Superior temporal gyrus (tissue), 1 donor: ENCODE data around the gene PGLYRP4.

ENCODE experiments used
- DNase-seq: peaks from one replicate; pipeline ENCODE4 v3.0.0-alpha.2; 2016; ENCODE audit errors: extremely low spot score

PGLYRP4 gene

DNA sequence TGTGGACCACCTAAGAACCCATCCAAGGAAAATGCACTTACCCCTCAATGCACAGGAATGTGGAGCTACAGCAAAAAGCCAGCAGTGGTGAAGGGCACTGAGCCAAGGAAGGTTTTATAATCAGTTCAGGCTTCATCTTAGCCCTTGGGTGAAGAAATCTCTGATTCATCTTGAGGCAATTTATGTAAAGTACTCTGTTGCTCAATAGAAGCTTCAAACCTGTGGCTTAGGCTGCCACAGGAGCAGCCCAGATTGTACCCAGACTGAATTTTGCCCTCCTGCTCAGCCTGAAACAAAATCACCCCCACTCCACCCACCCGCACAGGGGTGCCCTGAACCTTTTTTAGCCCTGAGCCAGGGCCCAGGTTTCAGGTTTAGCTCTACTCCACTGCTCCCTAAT, 26.9 kb upstream of the PGLYRP4 start, which contains the start of gene S100A12:
S100A12 (minus strand) TSS at position 111 of the 400 bp plus-strand sequence. CDS start 1,029 bp downstream, outside the sequence.
- DNase-seq, result no peak

- DNase-seq, result no peak
These were observed 25.4 kb upstream of the PGLYRP4 start for GRCh38 chr1:153374071-153374470.

GRCh38 chr1:153372571-153372970, 23.9 kb upstream of the PGLYRP4 start:
- no peak for DNase-seq

- no peak for DNase-seq
These were observed 22.6 kb upstream of the PGLYRP4 start for GRCh38 chr1:153371231-153371630.

GRCh38 chr1:153370146-153370545, 21.5 kb upstream of the PGLYRP4 start:
- DNase-seq, result no peak

GRCh38 chr1:153368495-153368894, 19.9 kb upstream of the PGLYRP4 start:
- DNase-seq, result no peak

DNA sequence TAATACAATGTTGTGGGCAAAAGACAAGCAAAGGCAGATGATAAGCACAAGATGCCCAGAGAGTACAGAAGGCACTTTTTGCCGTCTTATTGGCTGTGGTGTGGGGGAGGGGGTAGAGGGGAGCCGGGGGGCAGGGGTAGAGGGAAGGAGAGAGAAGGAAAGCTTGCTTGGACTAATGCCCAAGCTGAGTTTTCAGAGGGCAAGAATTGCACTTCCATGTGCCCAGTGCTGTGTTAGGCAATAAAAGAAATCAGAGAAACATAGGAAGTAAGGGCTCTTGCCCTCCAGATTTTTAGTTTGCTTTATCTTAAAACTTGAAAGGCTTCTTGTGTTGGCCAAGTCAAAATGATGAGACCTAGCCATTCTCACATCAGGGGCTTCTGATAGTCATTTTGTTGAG, 18.4 kb upstream of the PGLYRP4 start:
- DNase-seq, result no peak

GRCh38 chr1:153366261-153366660, 17.6 kb upstream of the PGLYRP4 start:
- DNase-seq, result no peak

DNA sequence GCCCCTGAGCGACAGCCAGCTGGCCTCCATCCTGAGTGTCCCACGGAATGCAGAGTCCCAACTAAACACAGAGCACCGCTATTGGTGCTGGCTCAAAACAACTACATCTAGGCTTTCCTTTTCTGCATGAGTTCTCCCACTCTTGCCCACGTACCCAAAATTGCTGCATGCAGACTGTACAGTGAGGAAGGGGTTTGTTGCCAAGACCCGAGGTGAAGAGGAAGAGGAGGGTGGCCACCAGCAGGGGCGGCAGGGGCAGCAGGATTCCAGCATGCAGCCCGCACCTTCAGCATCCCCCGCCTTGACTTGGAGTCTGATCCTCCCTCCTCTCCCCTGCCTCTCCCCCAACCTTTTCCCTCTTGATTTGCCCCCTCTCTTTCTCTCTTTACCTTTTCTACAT, 17.1 kb upstream of the PGLYRP4 start:
- DNase-seq, result no peak

GRCh38 chr1:153364766-153365666, 16.4 kb upstream of the PGLYRP4 start:
- DNase-seq, result no peak

- no peak for DNase-seq
These were observed 15.5 kb upstream of the PGLYRP4 start for GRCh38 chr1:153364156-153364555.

- no peak for DNase-seq
These were observed 15.0 kb upstream of the PGLYRP4 start for GRCh38 chr1:153363641-153364040.

GRCh38 chr1:153362187-153362775, 13.6 kb upstream of the PGLYRP4 start:
- no peak for DNase-seq

DNA sequence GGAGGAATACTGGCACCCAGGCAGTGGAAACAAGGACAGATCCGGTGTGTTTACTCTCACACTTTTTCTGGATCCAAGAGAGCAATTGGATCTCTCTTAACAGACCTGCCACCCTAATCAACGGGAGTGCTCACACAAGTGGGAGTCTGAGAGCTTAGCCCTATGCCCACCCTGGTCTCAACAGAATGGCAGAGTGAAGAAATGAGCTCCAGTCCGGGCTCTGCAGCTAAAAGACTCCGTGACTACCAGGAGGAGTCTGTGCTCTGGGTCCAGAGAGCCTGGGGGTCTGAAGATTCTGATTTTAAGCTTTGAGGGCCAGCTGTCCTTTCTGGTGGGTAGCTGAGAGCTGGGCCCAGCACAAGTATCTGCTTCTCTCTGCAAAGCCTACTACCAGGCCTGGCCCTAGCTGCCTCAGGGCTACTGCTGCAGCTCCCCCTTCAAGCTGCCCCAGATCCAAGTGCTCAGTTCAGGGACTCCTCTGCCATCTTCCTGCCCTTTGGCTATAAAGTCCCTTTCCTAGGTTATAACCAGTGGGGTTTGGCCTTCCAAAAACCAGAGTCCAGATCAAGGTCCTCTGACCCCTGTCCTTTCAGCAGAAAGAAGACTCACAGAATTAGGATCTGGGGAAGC, 13.0 kb upstream of the PGLYRP4 start:
- DNase-seq, result no peak

GRCh38 chr1:153360592-153361479, 12.2 kb upstream of the PGLYRP4 start:
- DNase-seq, result no peak

- no peak for DNase-seq
These were observed 11.5 kb upstream of the PGLYRP4 start for GRCh38 chr1:153360190-153360589.

- DNase-seq, result no peak
These were observed 10.6 kb upstream of the PGLYRP4 start for GRCh38 chr1:153359241-153359640.

GRCh38 chr1:153358691-153358975, 10.0 kb upstream of the PGLYRP4 start:
- no peak for DNase-seq

DNA sequence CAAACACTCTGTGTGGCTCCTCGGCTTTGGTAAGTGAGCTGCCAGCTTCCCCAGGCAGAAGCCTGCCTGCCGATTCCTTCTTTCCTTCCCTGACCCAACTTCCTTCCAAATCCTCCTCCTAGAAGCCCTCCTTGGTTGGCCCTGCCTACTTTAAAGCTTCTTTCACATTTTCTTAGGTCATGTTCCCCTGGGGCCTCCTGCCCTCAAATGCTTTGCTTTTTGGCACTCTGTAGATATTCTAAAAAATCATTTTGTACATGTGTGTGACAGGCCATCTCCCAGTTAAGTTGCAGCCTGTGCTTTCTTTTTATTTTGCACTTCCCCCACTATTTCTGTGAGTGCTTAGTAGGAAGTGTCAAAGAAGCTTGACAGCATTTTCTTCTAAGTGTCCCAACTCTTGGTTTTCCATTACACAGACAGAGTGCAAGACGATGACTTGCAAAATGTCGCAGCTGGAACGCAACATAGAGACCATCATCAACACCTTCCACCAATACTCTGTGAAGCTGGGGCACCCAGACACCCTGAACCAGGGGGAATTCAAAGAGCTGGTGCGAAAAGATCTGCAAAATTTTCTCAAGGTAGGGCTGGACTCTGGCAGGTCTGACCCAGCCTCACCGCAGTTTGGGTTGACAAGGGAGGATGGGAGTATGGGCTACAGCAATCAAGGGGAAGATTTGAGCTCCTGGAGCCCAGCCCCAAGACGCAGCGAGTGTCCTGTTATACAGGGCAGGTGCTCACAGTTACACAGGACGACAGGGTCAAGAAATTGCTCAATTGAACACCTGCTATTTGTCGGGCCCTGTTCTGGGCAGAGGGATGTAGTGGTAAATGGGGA, 9.4 kb upstream of the PGLYRP4 start, which contains the start of gene S100A9:
S100A9 (plus strand) TSS at position 2 of the 838 bp plus-strand sequence; CDS start at position 432, 430 bp downstream.
- no peak for DNase-seq

DNA sequence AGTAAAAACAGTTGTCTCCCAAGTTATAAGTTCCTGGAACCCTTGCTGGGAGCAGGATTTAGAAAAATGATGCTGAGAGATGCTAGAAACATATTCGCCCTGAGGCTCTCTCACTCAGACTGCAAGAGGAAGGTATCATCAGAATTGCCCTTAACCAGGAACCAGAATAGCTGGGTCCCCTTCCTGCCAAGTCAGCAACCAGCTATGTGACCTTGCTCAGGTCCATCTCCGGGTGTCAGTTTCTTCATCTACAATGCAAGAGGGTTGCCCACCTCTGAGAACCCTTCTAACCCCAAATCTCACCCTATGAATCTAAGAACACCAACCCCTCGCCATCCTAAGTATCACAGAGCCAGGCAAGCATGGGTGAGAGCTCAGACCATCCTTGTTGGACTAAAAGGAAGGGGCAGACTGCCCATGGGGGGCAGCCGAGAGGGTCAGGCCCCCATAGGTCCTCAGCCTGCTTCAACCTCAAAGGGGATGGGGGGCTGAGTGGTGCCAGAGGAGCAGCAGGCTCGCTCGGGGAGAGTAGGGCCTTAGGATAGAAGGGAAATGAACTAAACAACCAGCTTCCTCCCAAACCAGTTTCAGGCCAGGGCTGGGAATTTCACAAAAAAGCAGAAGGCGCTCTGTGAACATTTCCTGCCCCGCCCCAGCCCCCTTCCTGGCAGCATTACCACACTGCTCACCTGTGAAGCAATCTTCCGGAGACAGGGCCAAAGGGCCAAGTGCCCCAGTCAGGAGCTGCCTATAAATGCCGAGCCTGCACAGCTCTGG, 8.6 kb upstream of the PGLYRP4 start:
- no peak for DNase-seq
